ENCODE data around the gene DNAJB1. TPM values are rescaled to one million over a fixed set of nuclear protein-coding genes. Genes with fewer than 3 reads are reported as not detected.

The DNAJB1 gene
- total RNA-seq, 1 experiment from 2014 or later = 54.5 TPM

DNA sequence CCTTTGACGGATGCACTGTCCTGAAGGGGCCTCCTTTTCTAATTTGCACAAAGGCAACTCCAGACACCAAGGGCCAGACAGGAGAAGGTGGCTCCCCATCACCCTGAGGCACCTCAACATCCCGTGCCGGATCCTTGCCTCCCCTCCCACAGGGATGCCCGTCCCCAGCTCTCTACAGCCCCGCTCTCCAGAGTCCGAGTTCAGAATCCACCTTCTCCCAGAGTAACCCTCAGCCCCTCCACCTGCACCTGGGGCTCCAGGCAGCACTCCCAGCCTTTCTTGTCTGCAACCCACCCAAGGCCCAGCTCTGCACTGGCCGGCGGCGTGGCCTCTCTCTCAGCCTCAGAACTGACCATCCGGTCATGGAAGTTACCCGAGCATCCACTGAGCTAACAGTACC lies 48.9 kb upstream of the DNAJB1 start (continued):
- TF ChIP-seq, protein P1, sequence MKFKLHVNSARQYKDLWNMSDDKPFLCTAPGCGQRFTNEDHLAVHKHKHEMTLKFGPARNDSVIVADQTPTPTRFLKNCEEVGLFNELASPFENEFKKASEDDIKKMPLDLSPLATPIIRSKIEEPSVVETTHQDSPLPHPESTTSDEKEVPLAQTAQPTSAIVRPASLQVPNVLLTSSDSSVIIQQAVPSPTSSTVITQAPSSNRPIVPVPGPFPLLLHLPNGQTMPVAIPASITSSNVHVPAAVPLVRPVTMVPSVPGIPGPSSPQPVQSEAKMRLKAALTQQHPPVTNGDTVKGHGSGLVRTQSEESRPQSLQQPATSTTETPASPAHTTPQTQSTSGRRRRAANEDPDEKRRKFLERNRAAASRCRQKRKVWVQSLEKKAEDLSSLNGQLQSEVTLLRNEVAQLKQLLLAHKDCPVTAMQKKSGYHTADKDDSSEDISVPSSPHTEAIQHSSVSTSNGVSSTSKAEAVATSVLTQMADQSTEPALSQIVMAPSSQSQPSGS (CRISPR knock-in tag; IDR thresholded peaks at IDR 0.05; ENCODE audit: borderline replicate concordance, low read depth) = no peak
- TF ChIP-seq, protein P2, sequence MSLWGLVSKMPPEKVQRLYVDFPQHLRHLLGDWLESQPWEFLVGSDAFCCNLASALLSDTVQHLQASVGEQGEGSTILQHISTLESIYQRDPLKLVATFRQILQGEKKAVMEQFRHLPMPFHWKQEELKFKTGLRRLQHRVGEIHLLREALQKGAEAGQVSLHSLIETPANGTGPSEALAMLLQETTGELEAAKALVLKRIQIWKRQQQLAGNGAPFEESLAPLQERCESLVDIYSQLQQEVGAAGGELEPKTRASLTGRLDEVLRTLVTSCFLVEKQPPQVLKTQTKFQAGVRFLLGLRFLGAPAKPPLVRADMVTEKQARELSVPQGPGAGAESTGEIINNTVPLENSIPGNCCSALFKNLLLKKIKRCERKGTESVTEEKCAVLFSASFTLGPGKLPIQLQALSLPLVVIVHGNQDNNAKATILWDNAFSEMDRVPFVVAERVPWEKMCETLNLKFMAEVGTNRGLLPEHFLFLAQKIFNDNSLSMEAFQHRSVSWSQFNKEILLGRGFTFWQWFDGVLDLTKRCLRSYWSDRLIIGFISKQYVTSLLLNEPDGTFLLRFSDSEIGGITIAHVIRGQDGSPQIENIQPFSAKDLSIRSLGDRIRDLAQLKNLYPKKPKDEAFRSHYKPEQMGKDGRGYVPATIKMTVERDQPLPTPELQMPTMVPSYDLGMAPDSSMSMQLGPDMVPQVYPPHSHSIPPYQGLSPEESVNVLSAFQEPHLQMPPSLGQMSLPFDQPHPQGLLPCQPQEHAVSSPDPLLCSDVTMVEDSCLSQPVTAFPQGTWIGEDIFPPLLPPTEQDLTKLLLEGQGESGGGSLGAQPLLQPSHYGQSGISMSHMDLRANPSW (CRISPR knock-in tag; conservative IDR thresholded peaks at IDR 0.05; ENCODE audit: low read depth) = no peak
- no peak for TF ChIP-seq GTF2I (CRISPR knock-in tag; conservative IDR thresholded peaks at IDR 0.05)
- TF ChIP-seq, protein P3, sequence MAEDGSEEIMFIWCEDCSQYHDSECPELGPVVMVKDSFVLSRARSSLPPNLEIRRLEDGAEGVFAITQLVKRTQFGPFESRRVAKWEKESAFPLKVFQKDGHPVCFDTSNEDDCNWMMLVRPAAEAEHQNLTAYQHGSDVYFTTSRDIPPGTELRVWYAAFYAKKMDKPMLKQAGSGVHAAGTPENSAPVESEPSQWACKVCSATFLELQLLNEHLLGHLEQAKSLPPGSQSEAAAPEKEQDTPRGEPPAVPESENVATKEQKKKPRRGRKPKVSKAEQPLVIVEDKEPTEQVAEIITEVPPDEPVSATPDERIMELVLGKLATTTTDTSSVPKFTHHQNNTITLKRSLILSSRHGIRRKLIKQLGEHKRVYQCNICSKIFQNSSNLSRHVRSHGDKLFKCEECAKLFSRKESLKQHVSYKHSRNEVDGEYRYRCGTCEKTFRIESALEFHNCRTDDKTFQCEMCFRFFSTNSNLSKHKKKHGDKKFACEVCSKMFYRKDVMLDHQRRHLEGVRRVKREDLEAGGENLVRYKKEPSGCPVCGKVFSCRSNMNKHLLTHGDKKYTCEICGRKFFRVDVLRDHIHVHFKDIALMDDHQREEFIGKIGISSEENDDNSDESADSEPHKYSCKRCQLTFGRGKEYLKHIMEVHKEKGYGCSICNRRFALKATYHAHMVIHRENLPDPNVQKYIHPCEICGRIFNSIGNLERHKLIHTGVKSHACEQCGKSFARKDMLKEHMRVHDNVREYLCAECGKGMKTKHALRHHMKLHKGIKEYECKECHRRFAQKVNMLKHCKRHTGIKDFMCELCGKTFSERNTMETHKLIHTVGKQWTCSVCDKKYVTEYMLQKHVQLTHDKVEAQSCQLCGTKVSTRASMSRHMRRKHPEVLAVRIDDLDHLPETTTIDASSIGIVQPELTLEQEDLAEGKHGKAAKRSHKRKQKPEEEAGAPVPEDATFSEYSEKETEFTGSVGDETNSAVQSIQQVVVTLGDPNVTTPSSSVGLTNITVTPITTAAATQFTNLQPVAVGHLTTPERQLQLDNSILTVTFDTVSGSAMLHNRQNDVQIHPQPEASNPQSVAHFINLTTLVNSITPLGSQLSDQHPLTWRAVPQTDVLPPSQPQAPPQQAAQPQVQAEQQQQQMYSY (CRISPR knock-in tag; IDR thresholded peaks at IDR 0.05) = no peak
- no peak for TF ChIP-seq FOXP1 (CRISPR knock-in tag; IDR thresholded peaks at IDR 0.05; ENCODE audit: borderline replicate concordance)
- no peak for TF ChIP-seq TP53 (CRISPR knock-in tag; IDR thresholded peaks at IDR 0.05)
- TF ChIP-seq, protein P4, sequence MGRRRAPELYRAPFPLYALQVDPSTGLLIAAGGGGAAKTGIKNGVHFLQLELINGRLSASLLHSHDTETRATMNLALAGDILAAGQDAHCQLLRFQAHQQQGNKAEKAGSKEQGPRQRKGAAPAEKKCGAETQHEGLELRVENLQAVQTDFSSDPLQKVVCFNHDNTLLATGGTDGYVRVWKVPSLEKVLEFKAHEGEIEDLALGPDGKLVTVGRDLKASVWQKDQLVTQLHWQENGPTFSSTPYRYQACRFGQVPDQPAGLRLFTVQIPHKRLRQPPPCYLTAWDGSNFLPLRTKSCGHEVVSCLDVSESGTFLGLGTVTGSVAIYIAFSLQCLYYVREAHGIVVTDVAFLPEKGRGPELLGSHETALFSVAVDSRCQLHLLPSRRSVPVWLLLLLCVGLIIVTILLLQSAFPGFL (CRISPR knock-in tag; IDR thresholded peaks at IDR 0.05; ENCODE audit: borderline replicate concordance) = no peak
- TF ChIP-seq, protein P5, sequence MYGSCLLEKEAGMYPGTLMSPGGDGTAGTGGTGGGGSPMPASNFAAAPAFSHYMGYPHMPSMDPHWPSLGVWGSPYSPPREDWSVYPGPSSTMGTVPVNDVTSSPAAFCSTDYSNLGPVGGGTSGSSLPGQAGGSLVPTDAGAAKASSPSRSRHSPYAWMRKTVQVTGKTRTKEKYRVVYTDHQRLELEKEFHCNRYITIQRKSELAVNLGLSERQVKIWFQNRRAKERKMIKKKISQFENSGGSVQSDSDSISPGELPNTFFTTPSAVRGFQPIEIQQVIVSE (CRISPR knock-in tag; IDR thresholded peaks at IDR 0.05; ENCODE audit: borderline replicate concordance) = no peak
- TF ChIP-seq, protein P6, sequence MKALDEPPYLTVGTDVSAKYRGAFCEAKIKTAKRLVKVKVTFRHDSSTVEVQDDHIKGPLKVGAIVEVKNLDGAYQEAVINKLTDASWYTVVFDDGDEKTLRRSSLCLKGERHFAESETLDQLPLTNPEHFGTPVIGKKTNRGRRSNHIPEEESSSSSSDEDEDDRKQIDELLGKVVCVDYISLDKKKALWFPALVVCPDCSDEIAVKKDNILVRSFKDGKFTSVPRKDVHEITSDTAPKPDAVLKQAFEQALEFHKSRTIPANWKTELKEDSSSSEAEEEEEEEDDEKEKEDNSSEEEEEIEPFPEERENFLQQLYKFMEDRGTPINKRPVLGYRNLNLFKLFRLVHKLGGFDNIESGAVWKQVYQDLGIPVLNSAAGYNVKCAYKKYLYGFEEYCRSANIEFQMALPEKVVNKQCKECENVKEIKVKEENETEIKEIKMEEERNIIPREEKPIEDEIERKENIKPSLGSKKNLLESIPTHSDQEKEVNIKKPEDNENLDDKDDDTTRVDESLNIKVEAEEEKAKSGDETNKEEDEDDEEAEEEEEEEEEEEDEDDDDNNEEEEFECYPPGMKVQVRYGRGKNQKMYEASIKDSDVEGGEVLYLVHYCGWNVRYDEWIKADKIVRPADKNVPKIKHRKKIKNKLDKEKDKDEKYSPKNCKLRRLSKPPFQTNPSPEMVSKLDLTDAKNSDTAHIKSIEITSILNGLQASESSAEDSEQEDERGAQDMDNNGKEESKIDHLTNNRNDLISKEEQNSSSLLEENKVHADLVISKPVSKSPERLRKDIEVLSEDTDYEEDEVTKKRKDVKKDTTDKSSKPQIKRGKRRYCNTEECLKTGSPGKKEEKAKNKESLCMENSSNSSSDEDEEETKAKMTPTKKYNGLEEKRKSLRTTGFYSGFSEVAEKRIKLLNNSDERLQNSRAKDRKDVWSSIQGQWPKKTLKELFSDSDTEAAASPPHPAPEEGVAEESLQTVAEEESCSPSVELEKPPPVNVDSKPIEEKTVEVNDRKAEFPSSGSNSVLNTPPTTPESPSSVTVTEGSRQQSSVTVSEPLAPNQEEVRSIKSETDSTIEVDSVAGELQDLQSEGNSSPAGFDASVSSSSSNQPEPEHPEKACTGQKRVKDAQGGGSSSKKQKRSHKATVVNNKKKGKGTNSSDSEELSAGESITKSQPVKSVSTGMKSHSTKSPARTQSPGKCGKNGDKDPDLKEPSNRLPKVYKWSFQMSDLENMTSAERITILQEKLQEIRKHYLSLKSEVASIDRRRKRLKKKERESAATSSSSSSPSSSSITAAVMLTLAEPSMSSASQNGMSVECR (CRISPR knock-in tag; IDR thresholded peaks at IDR 0.05; ENCODE audit: borderline replicate concordance) = no peak

DNA sequence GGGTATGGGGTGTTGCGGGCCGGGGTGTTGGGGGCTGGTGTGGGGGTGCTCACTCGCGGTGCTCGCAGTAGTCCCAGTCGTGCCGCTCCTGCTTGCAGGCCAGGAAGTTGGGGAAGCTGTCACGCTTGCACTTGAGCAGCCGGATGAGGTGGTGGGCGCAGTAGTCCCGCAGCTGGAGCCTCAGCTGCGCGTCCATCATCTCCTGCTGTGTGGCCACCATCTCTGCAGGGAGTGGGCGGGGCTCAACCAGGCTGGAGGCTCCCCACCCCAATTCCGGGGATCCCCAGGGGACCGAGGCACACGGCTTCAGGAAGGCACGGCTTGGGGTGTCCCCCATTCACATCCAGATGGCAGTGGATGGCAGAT lies 48.5 kb upstream of the DNAJB1 start:
- Mint-ChIP-seq H3K36me3 (peaks cover 4% of the 10 kb centered on the region), H3K9me3 (no peaks in the 10 kb centered on the region), H3K27me3 (ENCODE audit: low read depth) (no peaks in the 10 kb centered on the region), H3K27ac (no peak overlapping the region), H3K4me1 (peaks cover 20% of the 10 kb centered on the region), H3K4me3 (no peak overlapping the region)
- DNase-seq (ENCODE audit: low spot score) (no peak), ATAC-seq (no peak)
- CTCF ChIA-PET = interaction anchor here (1.2 kb wide), 1 partner anchor 10 kb away, joined by 4 read pairs; no protein-coding TSS in a partner anchor
- POLR2A ChIA-PET = no interaction called here
- TF ChIP-seq, protein P7, sequence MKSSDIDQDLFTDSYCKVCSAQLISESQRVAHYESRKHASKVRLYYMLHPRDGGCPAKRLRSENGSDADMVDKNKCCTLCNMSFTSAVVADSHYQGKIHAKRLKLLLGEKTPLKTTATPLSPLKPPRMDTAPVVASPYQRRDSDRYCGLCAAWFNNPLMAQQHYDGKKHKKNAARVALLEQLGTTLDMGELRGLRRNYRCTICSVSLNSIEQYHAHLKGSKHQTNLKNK (CRISPR knock-in tag; IDR thresholded peaks at IDR 0.05) = no peak
- TF ChIP-seq ZNF671 (CRISPR knock-in tag; IDR thresholded peaks at IDR 0.05) = no peak
- TF ChIP-seq, protein P6 (CRISPR knock-in tag; IDR thresholded peaks at IDR 0.05; ENCODE audit: borderline replicate concordance) = no peak
- no peak for TF ChIP-seq ZNF219 (CRISPR knock-in tag; IDR thresholded peaks at IDR 0.05; ENCODE audit: borderline replicate concordance)
- TF ChIP-seq MYBL2 (CRISPR knock-in tag; IDR thresholded peaks at IDR 0.05) = no peak
- TF ChIP-seq, protein P8, sequence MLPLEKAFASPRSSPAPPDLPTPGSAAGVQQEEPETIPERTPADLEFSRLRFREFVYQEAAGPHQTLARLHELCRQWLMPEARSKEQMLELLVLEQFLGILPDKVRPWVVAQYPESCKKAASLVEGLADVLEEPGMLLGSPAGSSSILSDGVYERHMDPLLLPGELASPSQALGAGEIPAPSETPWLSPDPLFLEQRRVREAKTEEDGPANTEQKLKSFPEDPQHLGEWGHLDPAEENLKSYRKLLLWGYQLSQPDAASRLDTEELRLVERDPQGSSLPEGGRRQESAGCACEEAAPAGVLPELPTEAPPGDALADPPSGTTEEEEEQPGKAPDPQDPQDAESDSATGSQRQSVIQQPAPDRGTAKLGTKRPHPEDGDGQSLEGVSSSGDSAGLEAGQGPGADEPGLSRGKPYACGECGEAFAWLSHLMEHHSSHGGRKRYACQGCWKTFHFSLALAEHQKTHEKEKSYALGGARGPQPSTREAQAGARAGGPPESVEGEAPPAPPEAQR (CRISPR knock-in tag; IDR thresholded peaks at IDR 0.05) = no peak

All from WTC11 (cell line).